Panc1 (cell line): ENCODE results near the gene ADARB1. TPM values are rescaled to one million over a fixed set of nuclear protein-coding genes. Genes with fewer than 3 reads are reported as not detected.

ENCODE experiments used
- ATAC-seq: fragments of 200-7000 bp; cut with Tn5 transposase; 2 replicates; pipeline ENCODE4 v1.9.1; 2020; ENCODE audit warnings: mild to moderate bottlenecking, moderate library complexity
- BruUV-seq: library from RNA; stranded (reverse); fragments of 400-500 nt; replicated peaks from 2 replicates; lab custom pipeline; 2021; lab: Mats Ljungman, UMichigan
- CTCF ChIA-PET: fragments of 300-600 bp; sonication (Branson Sonifier 250); formaldehyde crosslinking; loops from one replicate; lab custom pipeline; 2022; ENCODE audit warnings: antibody characterized with exemption; lab: Charles Lee
- POLR2A ChIA-PET: fragments of 300-600 bp; sonication (Branson Sonifier 250); formaldehyde crosslinking; loops from one replicate; lab custom pipeline; 2022; ENCODE audit warnings: antibody characterized with exemption; lab: Charles Lee
- DNase-seq: peaks from one replicate; pipeline ENCODE4 v3.0.0-alpha.2; 2010; ENCODE audit warnings: low read depth, low spot score
- H3K27ac ChIP-seq: 2 replicates; pipeline ENCODE4 v1.5.1; 2011; ENCODE audit warnings: mild to moderate bottlenecking, low read length, inconsistent platforms
- H3K27me3 ChIP-seq: fragments of 200-500 bp; sonication (Bioruptor generic); 2 replicates; pipeline ENCODE4 v1.6.0; 2014; ENCODE audit warnings: low read length, inconsistent platforms; ENCODE audit not compliant: control insufficient read depth, insufficient read depth
- H3K36me3 ChIP-seq: fragments of 200-500 bp; sonication (Bioruptor generic); 2 replicates; pipeline ENCODE4 v1.5.1; 2014; ENCODE audit warnings: inconsistent platforms, mild to moderate bottlenecking, low read length, moderate library complexity; ENCODE audit not compliant: control insufficient read depth, insufficient read depth
- H3K4me1 ChIP-seq: 2 replicates; pipeline ENCODE4 v1.5.1; 2011; ENCODE audit warnings: inconsistent platforms, mild to moderate bottlenecking, low read length, moderate library complexity; ENCODE audit not compliant: control insufficient read depth, insufficient read depth
- H3K4me3 ChIP-seq, 2 experiments: 2 replicates each; pipeline ENCODE4 v1.5.1; 2011 to 2012; ENCODE audit warnings: low read depth in 2 of 2, low read length in 2 of 2, mild to moderate bottlenecking in 2 of 2, inconsistent platforms in 1 of 2, moderate library complexity in 1 of 2
- H3K9me3 ChIP-seq: fragments of 200-500 bp; sonication (Bioruptor generic); 2 replicates; pipeline ENCODE4 v1.5.1; 2014; ENCODE audit warnings: low read depth, mild to moderate bottlenecking, inconsistent platforms, low read length, moderate library complexity; ENCODE audit not compliant: control insufficient read depth, insufficient read depth
- POLR2AphosphoS5 ChIP-seq: IDR thresholded peaks from 2 replicates; pipeline ENCODE4 v1.6.1; 2012; ENCODE audit warnings: mild to moderate bottlenecking, low read depth, low read length, moderate library complexity
- SIN3A ChIP-seq: IDR thresholded peaks from 2 replicates; pipeline ENCODE4 v1.6.1; 2012; ENCODE audit warnings: low read depth, mild to moderate bottlenecking, low read length, moderate library complexity, borderline replicate concordance; ENCODE audit not compliant: insufficient read depth
- TCF7L2 ChIP-seq: IDR thresholded peaks from 2 replicates; pipeline ENCODE4 v1.6.1; 2011; ENCODE audit warnings: mild to moderate bottlenecking, low read depth, low read length, inconsistent platforms
- in situ Hi-C: cut with HindIII; loops from 2 replicates; pipeline ENCODE4 v1.10.0; 2016; ENCODE audit warnings: low sequenced_read_pairs, low pct_unique_long_range_greater_than_20kb
- intact Hi-C: fragments of 100-400 bp; cut with micrococcal nuclease; formaldehyde crosslinking; loops from one replicate; pipeline ENCODE4 v1.10.0; 2022; ENCODE audit not compliant: unreplicated experiment
- total RNA-seq: library from RNA; stranded (reverse); gene quantifications from one replicate; pipeline ENCODE4 v1.2.1, GENCODE V29; 2021; ENCODE audit not compliant: unreplicated experiment
- TF ChIP-seq, protein P1 (sequence below): fragments of 450-650 bp; IDR thresholded peaks from 2 replicates; pipeline ENCODE4 v1.5.1; 2017; ENCODE audit warnings: mild to moderate bottlenecking
- TF ChIP-seq, protein P2 (sequence below), 2 experiments: IDR thresholded peaks; 2 replicates each; pipeline ENCODE4 v1.6.1; 2011 to 2012; ENCODE audit warnings: low read depth in 2 of 2, control low read depth in 1 of 2, low read length in 1 of 2, mild to moderate bottlenecking in 1 of 2, moderate library complexity in 1 of 2; ENCODE audit not compliant: insufficient read depth in 1 of 2

ADARB1 gene
- total RNA-seq, 1 experiment from 2014 or later = 15.0 TPM

DNA sequence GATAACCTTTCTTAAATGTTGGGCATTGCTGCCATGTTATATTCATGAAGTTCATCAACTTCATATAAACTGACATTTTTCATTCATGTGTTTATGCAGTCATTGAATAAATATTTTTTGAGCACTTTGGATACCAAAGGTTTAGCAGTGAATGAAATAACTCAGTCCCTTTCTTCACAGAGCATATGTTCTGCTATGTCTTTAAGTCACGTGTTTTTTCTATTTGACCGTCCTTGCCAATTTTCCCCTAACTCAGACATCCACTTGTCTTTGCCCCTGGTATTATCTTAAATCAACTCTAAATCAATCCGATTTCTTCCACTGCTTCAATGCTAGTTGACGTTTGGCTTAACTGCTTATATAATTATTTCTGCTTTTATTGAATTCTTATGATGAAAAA, 16.6 kb downstream of the ADARB1 start:
- Histone ChIP-seq H3K9me3 (no peaks in the 10 kb centered on the region), H3K27me3 (no peaks in the 10 kb centered on the region), H3K27ac (no peak overlapping the region), H3K36me3 (no peaks in the 10 kb centered on the region), H3K4me1 (no peaks in the 10 kb centered on the region), H3K4me3 (no peak overlapping the region)
- ChIA-PET CTCF (no interaction called here), POLR2A (no interaction called here)
- in situ Hi-C loops (no loop called here), intact Hi-C loops (no loop called here)
- TF ChIP-seq TCF7L2 (no peak), POLR2AphosphoS5 (no peak), SIN3A (no peak)
- TF ChIP-seq, protein P1, sequence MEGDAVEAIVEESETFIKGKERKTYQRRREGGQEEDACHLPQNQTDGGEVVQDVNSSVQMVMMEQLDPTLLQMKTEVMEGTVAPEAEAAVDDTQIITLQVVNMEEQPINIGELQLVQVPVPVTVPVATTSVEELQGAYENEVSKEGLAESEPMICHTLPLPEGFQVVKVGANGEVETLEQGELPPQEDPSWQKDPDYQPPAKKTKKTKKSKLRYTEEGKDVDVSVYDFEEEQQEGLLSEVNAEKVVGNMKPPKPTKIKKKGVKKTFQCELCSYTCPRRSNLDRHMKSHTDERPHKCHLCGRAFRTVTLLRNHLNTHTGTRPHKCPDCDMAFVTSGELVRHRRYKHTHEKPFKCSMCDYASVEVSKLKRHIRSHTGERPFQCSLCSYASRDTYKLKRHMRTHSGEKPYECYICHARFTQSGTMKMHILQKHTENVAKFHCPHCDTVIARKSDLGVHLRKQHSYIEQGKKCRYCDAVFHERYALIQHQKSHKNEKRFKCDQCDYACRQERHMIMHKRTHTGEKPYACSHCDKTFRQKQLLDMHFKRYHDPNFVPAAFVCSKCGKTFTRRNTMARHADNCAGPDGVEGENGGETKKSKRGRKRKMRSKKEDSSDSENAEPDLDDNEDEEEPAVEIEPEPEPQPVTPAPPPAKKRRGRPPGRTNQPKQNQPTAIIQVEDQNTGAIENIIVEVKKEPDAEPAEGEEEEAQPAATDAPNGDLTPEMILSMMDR = no peak
- TF ChIP-seq, protein P2, sequence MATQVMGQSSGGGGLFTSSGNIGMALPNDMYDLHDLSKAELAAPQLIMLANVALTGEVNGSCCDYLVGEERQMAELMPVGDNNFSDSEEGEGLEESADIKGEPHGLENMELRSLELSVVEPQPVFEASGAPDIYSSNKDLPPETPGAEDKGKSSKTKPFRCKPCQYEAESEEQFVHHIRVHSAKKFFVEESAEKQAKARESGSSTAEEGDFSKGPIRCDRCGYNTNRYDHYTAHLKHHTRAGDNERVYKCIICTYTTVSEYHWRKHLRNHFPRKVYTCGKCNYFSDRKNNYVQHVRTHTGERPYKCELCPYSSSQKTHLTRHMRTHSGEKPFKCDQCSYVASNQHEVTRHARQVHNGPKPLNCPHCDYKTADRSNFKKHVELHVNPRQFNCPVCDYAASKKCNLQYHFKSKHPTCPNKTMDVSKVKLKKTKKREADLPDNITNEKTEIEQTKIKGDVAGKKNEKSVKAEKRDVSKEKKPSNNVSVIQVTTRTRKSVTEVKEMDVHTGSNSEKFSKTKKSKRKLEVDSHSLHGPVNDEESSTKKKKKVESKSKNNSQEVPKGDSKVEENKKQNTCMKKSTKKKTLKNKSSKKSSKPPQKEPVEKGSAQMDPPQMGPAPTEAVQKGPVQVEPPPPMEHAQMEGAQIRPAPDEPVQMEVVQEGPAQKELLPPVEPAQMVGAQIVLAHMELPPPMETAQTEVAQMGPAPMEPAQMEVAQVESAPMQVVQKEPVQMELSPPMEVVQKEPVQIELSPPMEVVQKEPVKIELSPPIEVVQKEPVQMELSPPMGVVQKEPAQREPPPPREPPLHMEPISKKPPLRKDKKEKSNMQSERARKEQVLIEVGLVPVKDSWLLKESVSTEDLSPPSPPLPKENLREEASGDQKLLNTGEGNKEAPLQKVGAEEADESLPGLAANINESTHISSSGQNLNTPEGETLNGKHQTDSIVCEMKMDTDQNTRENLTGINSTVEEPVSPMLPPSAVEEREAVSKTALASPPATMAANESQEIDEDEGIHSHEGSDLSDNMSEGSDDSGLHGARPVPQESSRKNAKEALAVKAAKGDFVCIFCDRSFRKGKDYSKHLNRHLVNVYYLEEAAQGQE (IDR thresholded peaks at IDR 0.05; ENCODE audit: insufficient read depth in 1 of 2, low read depth in 2 of 2, low read length in 1 of 2) = no peak
- no TSS peak for BruUV-seq
- ATAC-seq (no peak), DNase-seq (no peak)

DNA sequence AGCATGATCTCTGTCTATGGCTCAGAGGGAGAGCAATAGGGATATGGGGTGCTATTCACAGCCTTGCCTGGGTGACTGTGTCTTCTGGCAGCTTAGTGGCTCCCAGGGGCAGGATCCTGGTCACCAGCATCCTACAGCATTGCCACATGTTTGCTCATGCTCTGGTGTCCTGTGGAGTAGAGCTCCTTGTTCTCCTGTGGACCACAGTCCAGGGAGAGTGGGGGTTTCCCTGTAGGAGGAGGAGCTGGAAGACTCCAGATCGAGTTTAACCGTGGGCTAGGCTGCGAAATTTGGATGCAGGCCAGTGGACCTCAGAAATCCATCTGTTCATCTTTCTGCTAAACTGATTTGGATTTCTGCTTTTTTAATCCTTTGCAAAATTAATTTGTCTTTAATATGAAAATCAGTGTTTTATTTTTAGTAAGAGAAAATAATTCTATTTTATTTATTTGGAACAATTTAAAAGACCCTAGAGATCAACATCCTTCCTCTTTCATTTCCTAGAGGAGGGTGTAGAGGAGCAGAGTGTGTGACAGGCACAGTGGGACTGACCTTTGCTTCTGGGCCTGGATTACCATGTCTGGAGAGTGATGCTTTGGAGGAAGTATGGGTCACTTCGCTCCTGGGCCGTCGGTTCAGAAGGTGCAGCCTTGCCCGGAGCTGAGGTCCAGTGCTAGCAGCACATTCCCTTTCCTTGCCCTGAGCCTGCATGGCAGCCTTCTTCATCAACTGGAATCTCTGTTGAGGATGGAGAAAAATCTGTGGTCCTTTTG, 17.4 kb downstream of the ADARB1 start:
- Histone ChIP-seq H3K36me3 (no peaks in the 10 kb centered on the region), H3K4me1 (no peaks in the 10 kb centered on the region), H3K27ac (no peak overlapping the region), H3K27me3 (no peaks in the 10 kb centered on the region), H3K9me3 (no peaks in the 10 kb centered on the region), H3K4me3 (no peak overlapping the region)
- intact Hi-C loops (no loop called here), in situ Hi-C loops (no loop called here)
- DNase-seq = no peak
- ChIA-PET CTCF (no interaction called here), POLR2A (no interaction called here)
- TF ChIP-seq POLR2AphosphoS5 = no peak
- TF ChIP-seq, protein P2 (IDR thresholded peaks at IDR 0.05; ENCODE audit: insufficient read depth in 1 of 2, low read depth in 2 of 2, low read length in 1 of 2) = no peak
- BruUV-seq = no TSS peak
- ATAC-seq = no peak
